Adrenal gland (tissue), 5 donors: ENCODE measurements around the gene DTX2.

Experiments used
- POLR2A ChIP-seq, 2 donors: fragments of 450-650 bp; IDR thresholded peaks; one replicate each; pipeline ENCODE4 v1.6.1; 2017; ENCODE audit warnings: antibody characterized with exemption in 2 of 2, mild to moderate bottlenecking in 2 of 2, moderate library complexity in 1 of 2
- TF ChIP-seq, protein P1 (sequence below), 6 experiments: fragments of 450-650 bp in 4 of 6; fragments of 200-600 bp in 2 of 6; sonication (generic) in 1 of 6; IDR thresholded peaks; 1 replicate in 5 of 6; 2 replicates in 1 of 6; pipeline versions ENCODE4 v1.5.1 to v1.8.0; 2016 to 2021; ENCODE audit warnings: antibody characterized with exemption in 6 of 6, mild to moderate bottlenecking in 2 of 6, moderate library complexity in 1 of 6
- donor health status: DM: no; HTN: no; CAD: no.

DNA sequence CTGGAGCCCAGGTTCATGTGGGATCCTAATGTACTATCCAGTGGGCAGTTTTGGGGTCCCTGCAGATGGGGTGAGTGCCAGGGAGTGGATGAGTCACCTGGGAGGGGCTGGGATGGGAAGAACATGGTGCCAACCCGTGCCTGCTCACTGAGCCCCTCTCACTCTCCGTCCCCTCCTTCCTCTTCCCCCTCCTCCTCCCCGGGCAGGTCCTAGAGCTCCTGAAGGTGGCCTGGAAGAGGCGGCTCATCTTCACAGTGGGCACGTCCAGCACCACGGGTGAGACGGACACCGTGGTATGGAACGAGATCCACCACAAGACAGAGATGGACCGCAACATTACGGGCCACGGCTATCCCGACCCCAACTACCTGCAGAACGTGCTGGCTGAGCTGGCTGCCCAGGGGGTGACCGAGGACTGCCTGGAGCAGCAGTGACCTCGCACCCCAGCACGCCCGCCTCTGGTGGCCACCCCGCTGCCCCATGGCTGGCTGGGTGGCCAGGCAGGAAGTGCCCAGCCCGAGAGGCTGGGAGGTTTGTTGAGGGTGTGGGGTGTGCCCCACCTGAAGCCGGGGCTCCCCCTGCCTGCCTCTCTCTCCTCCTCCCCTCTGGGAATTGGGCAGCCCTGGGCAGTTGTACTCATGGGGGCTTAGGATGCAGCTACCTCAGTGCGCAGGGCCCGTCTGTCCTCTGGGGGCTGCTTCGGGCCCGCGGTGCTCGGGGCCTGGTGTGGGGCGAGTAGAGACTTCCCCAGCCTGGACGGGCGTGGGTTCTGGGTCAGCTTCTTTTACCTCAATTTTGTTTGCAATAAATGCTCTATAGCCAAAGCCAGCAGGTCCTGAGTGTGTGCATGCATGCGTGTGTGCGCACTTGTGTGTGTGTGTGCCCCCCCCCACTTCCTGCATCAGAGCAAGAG, 43.9 kb downstream of the DTX2 start:
- TF ChIP-seq, protein P1, sequence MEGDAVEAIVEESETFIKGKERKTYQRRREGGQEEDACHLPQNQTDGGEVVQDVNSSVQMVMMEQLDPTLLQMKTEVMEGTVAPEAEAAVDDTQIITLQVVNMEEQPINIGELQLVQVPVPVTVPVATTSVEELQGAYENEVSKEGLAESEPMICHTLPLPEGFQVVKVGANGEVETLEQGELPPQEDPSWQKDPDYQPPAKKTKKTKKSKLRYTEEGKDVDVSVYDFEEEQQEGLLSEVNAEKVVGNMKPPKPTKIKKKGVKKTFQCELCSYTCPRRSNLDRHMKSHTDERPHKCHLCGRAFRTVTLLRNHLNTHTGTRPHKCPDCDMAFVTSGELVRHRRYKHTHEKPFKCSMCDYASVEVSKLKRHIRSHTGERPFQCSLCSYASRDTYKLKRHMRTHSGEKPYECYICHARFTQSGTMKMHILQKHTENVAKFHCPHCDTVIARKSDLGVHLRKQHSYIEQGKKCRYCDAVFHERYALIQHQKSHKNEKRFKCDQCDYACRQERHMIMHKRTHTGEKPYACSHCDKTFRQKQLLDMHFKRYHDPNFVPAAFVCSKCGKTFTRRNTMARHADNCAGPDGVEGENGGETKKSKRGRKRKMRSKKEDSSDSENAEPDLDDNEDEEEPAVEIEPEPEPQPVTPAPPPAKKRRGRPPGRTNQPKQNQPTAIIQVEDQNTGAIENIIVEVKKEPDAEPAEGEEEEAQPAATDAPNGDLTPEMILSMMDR (IDR thresholded peaks at IDR 0.05), result no peak
- TF ChIP-seq POLR2A (IDR thresholded peaks at IDR 0.05), result no peak
